Peyer's patch (tissue), 4 donors: ENCODE measurements around the gene DOK4. TPM values are rescaled to one million over a fixed set of nuclear protein-coding genes. Genes with fewer than 3 reads are reported as not detected.

Experiments
- DNase-seq, 3 donors: peaks; one replicate each; pipeline ENCODE4 v3.0.0-alpha.2; 2017 to 2019
- H3K27ac ChIP-seq, 4 donors: fragments of 200-600 bp; sonication (generic); one replicate each; pipeline ENCODE4 v1.5.1; 2016 to 2019
- H3K27me3 ChIP-seq, 2 donors: fragments of 200-600 bp; sonication (generic); one replicate each; pipeline ENCODE4 v1.5.1; 2019
- H3K36me3 ChIP-seq, 3 donors: fragments of 200-600 bp; sonication (generic); one replicate each; pipeline ENCODE4 v1.5.1; 2016 to 2019
- H3K4me1 ChIP-seq, 4 donors: fragments of 200-600 bp; sonication (generic); one replicate each; pipeline ENCODE4 v1.5.1; 2016 to 2019
- H3K4me3 ChIP-seq, 4 donors: fragments of 200-600 bp; sonication (generic); 1 replicate in 3 of 4; 2 replicates in 1 of 4; pipeline ENCODE4 v1.5.1; 2016 to 2019; ENCODE audit warnings: mild to moderate bottlenecking in 1 of 4
- H3K9me3 ChIP-seq, 4 donors: fragments of 200-600 bp; sonication (generic); one replicate each; pipeline ENCODE4 v1.5.1; 2016 to 2019; ENCODE audit warnings: mild to moderate bottlenecking in 1 of 4
- CTCF ChIP-seq, 6 experiments: fragments of 450-650 bp in 4 of 6; fragments of 200-600 bp in 2 of 6; sonication (generic) in 1 of 6; IDR thresholded peaks; one replicate each; pipeline ENCODE4 v1.5.1; 2017 to 2019; ENCODE audit warnings: antibody characterized with exemption in 6 of 6, mild to moderate bottlenecking in 3 of 6, moderate library complexity in 1 of 6
- POLR2A ChIP-seq, 2 donors: fragments of 450-650 bp; IDR thresholded peaks; one replicate each; pipeline ENCODE4 v1.5.1; 2017; ENCODE audit warnings: antibody characterized with exemption in 2 of 2, mild to moderate bottlenecking in 2 of 2, moderate library complexity in 2 of 2
- total RNA-seq, 4 donors: library from RNA; depleted of rRNA; stranded (reverse); fragments of >200 nt; gene quantifications; one replicate each; pipeline ENCODE4 v1.1.0, GENCODE V29; 2016

DOK4 gene
- total RNA-seq, 4 donors from 2014 or later: 81.7 to 209 (median 189) TPM

- DNase-seq: peak in 1 of 3 donors; percentile 5
- Histone ChIP-seq H3K4me3 (no peak overlapping the region), H3K4me1 (peaks cover 5 to 62% (median 10%) of the 10 kb centered on the region in 4 donors), H3K9me3 (no peaks in the 10 kb centered on the region), H3K27ac (peak overlapping the region in 2 of 4 donors; percentile 71 to 81), H3K27me3 (no peaks in the 10 kb centered on the region), H3K36me3 (peaks cover 0 to 66% (median 0%) of the 10 kb centered on the region in 3 donors)
- TF ChIP-seq CTCF (IDR thresholded peaks at IDR 0.05) (no peak), POLR2A (IDR thresholded peaks at IDR 0.05) (no peak)
Measured at GRCh38 chr16:57473176-57473840, 13.0 kb downstream of the DOK4 start.

GRCh38 chr16:57472665-57473060 is 13.6 kb downstream of the DOK4 start:
- H3K4me3 ChIP-seq: no peak overlapping the region
- H3K27me3 ChIP-seq: no peaks in the 10 kb centered on the region
- TF ChIP-seq POLR2A (IDR thresholded peaks at IDR 0.05): no peak
- TF ChIP-seq CTCF (IDR thresholded peaks at IDR 0.05): no peak
- peak overlapping the region in 3 of 4 donors; percentile 26 to 81 (median 71) for H3K27ac ChIP-seq
- no peaks in the 10 kb centered on the region for H3K9me3 ChIP-seq
- H3K4me1 ChIP-seq: peaks cover 0 to 56% (median 8%) of the 10 kb centered on the region in 4 donors
- DNase-seq: peak in 1 of 3 donors; percentile 10
- H3K36me3 ChIP-seq: peaks cover 0 to 72% (median 0%) of the 10 kb centered on the region in 3 donors

- no peak for TF ChIP-seq CTCF (IDR thresholded peaks at IDR 0.05)
- peak in 1 of 2 donors; percentile 39 for TF ChIP-seq POLR2A (IDR thresholded peaks at IDR 0.05)
- Histone ChIP-seq H3K4me3 (no peak overlapping the region), H3K27ac (peak overlapping the region in 3 of 4 donors; percentile 26 to 81 (median 71)), H3K36me3 (peaks cover 0 to 78% (median 0%) of the 10 kb centered on the region in 3 donors), H3K27me3 (no peaks in the 10 kb centered on the region), H3K9me3 (no peaks in the 10 kb centered on the region), H3K4me1 (peaks cover 0 to 52% (median 8%) of the 10 kb centered on the region in 4 donors)
- DNase-seq: peak; percentile 13 to 83 (median 79)
Measured at GRCh38 chr16:57471852-57472664, 14.2 kb downstream of the DOK4 start.

- DNase-seq: peak in 1 of 3 donors; percentile 6
- H3K36me3 ChIP-seq: peaks cover 0 to 87% (median 0%) of the 10 kb centered on the region in 3 donors
Measured at GRCh38 chr16:57471209-57471608, 15.1 kb downstream of the DOK4 start.

More at GRCh38 chr16:57471209-57471608, 15.1 kb downstream of the DOK4 start:
- Histone ChIP-seq H3K9me3 (no peaks in the 10 kb centered on the region), H3K27ac (peak overlapping the region in 2 of 4 donors; percentile 71 to 81), H3K27me3 (no peaks in the 10 kb centered on the region), H3K4me3 (no peak overlapping the region), H3K4me1 (peaks cover 0 to 44% (median 7%) of the 10 kb centered on the region in 4 donors)
- TF ChIP-seq CTCF (IDR thresholded peaks at IDR 0.05): no peak
